H1 (cell line): ENCODE measurements around the gene ITLN1. TPM values are rescaled to one million over a fixed set of nuclear protein-coding genes. Genes with fewer than 3 reads are reported as not detected.

Experiments
- BACH1 ChIP-seq: IDR thresholded peaks from 2 replicates; pipeline ENCODE4 v1.6.1; 2012; ENCODE audit warnings: low read length, improper control_type of control experiment
- CTBP2 ChIP-seq: IDR thresholded peaks from 2 replicates; pipeline ENCODE4 v1.7.0; 2011; ENCODE audit warnings: borderline replicate concordance, mild to moderate bottlenecking, moderate library complexity, mixed read lengths, low read length; ENCODE audit not compliant: insufficient read depth, insufficient read length
- EGR1 ChIP-seq: IDR thresholded peaks from 2 replicates; pipeline ENCODE4 v1.6.1; 2011; ENCODE audit warnings: low read depth, low read length, borderline replicate concordance
- GTF2F1 ChIP-seq: IDR thresholded peaks from 2 replicates; pipeline ENCODE4 v1.6.1; 2012; ENCODE audit warnings: low read depth, low read length, improper control_type of control experiment, borderline replicate concordance
- RAD21 ChIP-seq, 2 experiments: IDR thresholded peaks in 1 of 2; conservative IDR thresholded peaks in 1 of 2; 2 replicates each; pipeline ENCODE4 v1.6.1; 2011; ENCODE audit warnings: low read depth in 2 of 2, low read length in 2 of 2, improper control_type of control experiment in 1 of 2, inconsistent platforms in 1 of 2, mild to moderate bottlenecking in 1 of 2, moderate library complexity in 1 of 2
- RXRA ChIP-seq: IDR thresholded peaks from 2 replicates; pipeline ENCODE4 v1.6.1; 2011; ENCODE audit warnings: low read depth, mild to moderate bottlenecking, low read length, moderate library complexity; ENCODE audit not compliant: insufficient read depth
- SAP30 ChIP-seq: fragments of 300-600 bp; sonication (generic); IDR thresholded peaks from 2 replicates; pipeline ENCODE4 v1.7.1; 2012; ENCODE audit warnings: low read length, moderate library complexity, mild to moderate bottlenecking, inconsistent platforms; ENCODE audit not compliant: insufficient read depth, insufficient replicate concordance
- YY1 ChIP-seq: IDR thresholded peaks from 2 replicates; pipeline ENCODE4 v1.6.1; 2011; ENCODE audit warnings: low read depth, mild to moderate bottlenecking, low read length
- polyA plus RNA-seq, 7 experiments: library from polyadenylated mRNA; depleted of rRNA in 3 of 7; stranded (reverse) in 5 of 7; unstranded in 2 of 7; fragments of >200 nt in 5 of 7; fragments of 200-250 nt in 2 of 7; gene quantifications; 1 replicate in 5 of 7; 2 replicates in 1 of 7; 4 replicates in 1 of 7; pipeline versions ENCODE4 v1.2.1 to v1.2.3, GENCODE V29; 2011 to 2013; ENCODE audit warnings: missing spikeins in 2 of 7, mixed read lengths in 2 of 7
- total RNA-seq: library from RNA; stranded (reverse); fragmentation: NEBNext Ultra II Directional; extraction: Animal tissue kit (Norgen Biotek cat#: 25700); gene quantifications from 2 replicates; pipeline ENCODE4 v1.2.1, GENCODE V29; 2021
- TF ChIP-seq, protein P1 (sequence below), 3 experiments: IDR thresholded peaks; 1 replicate in 2 of 3; 2 replicates in 1 of 3; pipeline versions ENCODE4 v1.5.1 to v1.6.1; 2011; ENCODE audit warnings: low read length in 3 of 3, mild to moderate bottlenecking in 3 of 3, inconsistent platforms in 2 of 3, low read depth in 1 of 3, moderate library complexity in 1 of 3; ENCODE audit not compliant: insufficient read depth in 1 of 3; ENCODE audit errors: control extremely low read depth in 1 of 3

The ITLN1 gene
- total and polyA plus RNA-seq, 2 of the 8 experiments (the other 6 are each of a cell fraction or from before 2014, with no cell fraction given): not detected

DNA sequence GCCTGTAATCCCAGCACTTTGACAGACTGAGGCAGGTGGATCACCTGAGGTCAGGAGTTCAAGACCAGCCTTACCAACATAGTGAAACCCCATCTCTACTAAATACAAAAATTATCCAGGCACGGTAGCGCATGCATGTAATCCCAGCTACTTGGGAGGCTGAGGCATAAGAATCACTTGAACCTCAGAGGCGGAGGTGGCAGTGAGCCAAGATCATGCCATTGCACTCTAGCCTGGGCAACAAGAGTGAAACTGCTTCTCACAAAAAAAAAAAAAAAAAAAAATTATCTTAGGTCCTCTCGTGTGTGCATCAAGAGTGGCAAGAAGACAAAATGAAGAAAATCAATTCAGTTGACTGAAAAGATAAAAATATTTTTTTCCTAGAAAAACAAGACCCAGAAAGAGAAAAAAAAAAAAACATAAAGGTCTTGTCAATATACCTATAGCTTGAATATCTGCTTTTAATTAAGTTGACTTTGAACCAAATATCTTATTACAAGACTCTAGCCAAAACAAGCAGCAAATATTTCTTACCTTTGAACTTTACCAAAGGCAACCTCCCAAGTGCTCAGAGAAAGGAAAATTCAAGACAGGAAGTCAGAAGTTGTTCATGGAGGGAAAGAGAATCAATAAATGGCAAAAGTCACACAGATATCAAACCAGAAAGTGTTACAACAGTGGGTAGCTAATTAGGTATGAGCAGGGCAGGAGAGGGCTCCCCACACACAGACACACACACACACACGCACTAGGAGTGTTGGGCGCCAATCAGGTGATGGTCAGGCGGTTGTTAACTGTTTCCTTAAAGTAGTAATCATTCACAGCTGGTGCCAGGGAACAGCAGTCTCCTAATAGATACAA lies 40.0 kb upstream of the ITLN1 start (continued):
- TF ChIP-seq RXRA: no peak
- TF ChIP-seq EGR1: no peak
- no peak for TF ChIP-seq BACH1
- TF ChIP-seq SAP30: no peak
- TF ChIP-seq, protein P1, sequence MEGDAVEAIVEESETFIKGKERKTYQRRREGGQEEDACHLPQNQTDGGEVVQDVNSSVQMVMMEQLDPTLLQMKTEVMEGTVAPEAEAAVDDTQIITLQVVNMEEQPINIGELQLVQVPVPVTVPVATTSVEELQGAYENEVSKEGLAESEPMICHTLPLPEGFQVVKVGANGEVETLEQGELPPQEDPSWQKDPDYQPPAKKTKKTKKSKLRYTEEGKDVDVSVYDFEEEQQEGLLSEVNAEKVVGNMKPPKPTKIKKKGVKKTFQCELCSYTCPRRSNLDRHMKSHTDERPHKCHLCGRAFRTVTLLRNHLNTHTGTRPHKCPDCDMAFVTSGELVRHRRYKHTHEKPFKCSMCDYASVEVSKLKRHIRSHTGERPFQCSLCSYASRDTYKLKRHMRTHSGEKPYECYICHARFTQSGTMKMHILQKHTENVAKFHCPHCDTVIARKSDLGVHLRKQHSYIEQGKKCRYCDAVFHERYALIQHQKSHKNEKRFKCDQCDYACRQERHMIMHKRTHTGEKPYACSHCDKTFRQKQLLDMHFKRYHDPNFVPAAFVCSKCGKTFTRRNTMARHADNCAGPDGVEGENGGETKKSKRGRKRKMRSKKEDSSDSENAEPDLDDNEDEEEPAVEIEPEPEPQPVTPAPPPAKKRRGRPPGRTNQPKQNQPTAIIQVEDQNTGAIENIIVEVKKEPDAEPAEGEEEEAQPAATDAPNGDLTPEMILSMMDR (IDR thresholded peaks at IDR 0.05; ENCODE audit: control extremely low read depth in 1 of 3, insufficient read depth in 1 of 3, low read depth in 1 of 3, low read length in 3 of 3): no peak
- TF ChIP-seq CTBP2: no peak
- TF ChIP-seq YY1: no peak
- TF ChIP-seq RAD21 (IDR thresholded peaks at IDR 0.05 in 1 of 2, conservative IDR thresholded peaks at IDR 0.05 in 1 of 2; ENCODE audit: low read depth in 2 of 2, low read length in 2 of 2): no peak
- no peak for TF ChIP-seq GTF2F1
